HEK293 (cell line): ENCODE data around the gene ICE2.

Source experiments
- CTCF ChIA-PET: fragments of 350-600 bp; formaldehyde crosslinking; extraction: SDS; loops from one replicate; lab custom pipeline; 2021; ENCODE audit warnings: antibody characterized with exemption; lab: Yijun Ruan, JAX
- POLR2A ChIA-PET: fragments of 300-600 bp; formaldehyde crosslinking; extraction: SDS; loops from one replicate; lab custom pipeline; 2020; ENCODE audit warnings: antibody characterized with exemption, inconsistent platforms; lab: Yijun Ruan, JAX
- H3K27ac ChIP-seq: fragments of 200-500 bp; sonication (Bioruptor generic); 2 replicates; pipeline ENCODE4 v1.5.1; 2014; ENCODE audit warnings: low read depth, low read length, control low read depth, inconsistent platforms; ENCODE audit errors: extremely low read depth
- H3K36me3 ChIP-seq, 2 experiments: fragments of 200-500 bp in 1 of 2; sonication (Bioruptor generic) in 1 of 2; 1 replicate in 1 of 2; 2 replicates in 1 of 2; pipeline ENCODE4 v1.5.1; 2014 to 2017; ENCODE audit warnings: inconsistent platforms in 2 of 2, low read length in 2 of 2; ENCODE audit not compliant: control insufficient read depth in 2 of 2, insufficient read depth in 1 of 2
- H3K4me1 ChIP-seq: fragments of 200-500 bp; sonication (Bioruptor generic); 2 replicates; pipeline ENCODE4 v1.5.1; 2014; ENCODE audit warnings: mild to moderate bottlenecking, low read length, inconsistent platforms; ENCODE audit not compliant: control insufficient read depth, insufficient read depth
- H3K4me3 ChIP-seq: 2 replicates; pipeline ENCODE4 v1.5.1; 2011; ENCODE audit warnings: low read depth, mild to moderate bottlenecking, control low read depth, low read length, moderate library complexity
- H3K9me3 ChIP-seq: fragments of 200-500 bp; sonication (Bioruptor generic); 2 replicates; pipeline ENCODE4 v1.5.1; 2014; ENCODE audit warnings: low read depth, low read length, inconsistent platforms; ENCODE audit not compliant: control insufficient read depth, insufficient read depth
- OVOL3 ChIP-seq: fragments of 450-650 bp; formaldehyde crosslinking; IDR thresholded peaks from 2 replicates; pipeline ENCODE4 v1.5.1; 2016; ENCODE audit warnings: missing biosample characterization, missing genetic modification characterization
- SALL2 ChIP-seq: fragments of 450-650 bp; formaldehyde crosslinking; IDR thresholded peaks from 2 replicates; pipeline ENCODE4 v1.5.0; 2017; ENCODE audit warnings: missing biosample characterization, mild to moderate bottlenecking, missing genetic modification characterization, borderline replicate concordance
- SP3 ChIP-seq: fragments of 450-650 bp; formaldehyde crosslinking; IDR thresholded peaks from 2 replicates; pipeline ENCODE4 v1.5.1; 2016; ENCODE audit warnings: missing biosample characterization, missing genetic modification characterization
- SP7 ChIP-seq: fragments of 450-650 bp; formaldehyde crosslinking; IDR thresholded peaks from 2 replicates; pipeline ENCODE4 v1.5.1; 2016; ENCODE audit warnings: missing biosample characterization, missing genetic modification characterization
- ZFHX2 ChIP-seq: fragments of 450-650 bp; formaldehyde crosslinking; conservative IDR thresholded peaks from 2 replicates; pipeline ENCODE4 v1.5.1; 2016; ENCODE audit warnings: missing biosample characterization, missing genetic modification characterization
- ZNF10 ChIP-seq: fragments of 450-650 bp; formaldehyde crosslinking; IDR thresholded peaks from 2 replicates; pipeline ENCODE4 v1.5.1; 2017; ENCODE audit warnings: missing biosample characterization, missing genetic modification characterization
- ZNF174 ChIP-seq: fragments of 450-650 bp; formaldehyde crosslinking; IDR thresholded peaks from 2 replicates; pipeline ENCODE4 v1.5.0; 2017; ENCODE audit warnings: missing biosample characterization, mild to moderate bottlenecking, missing genetic modification characterization
- ZNF248 ChIP-seq: fragments of 450-650 bp; formaldehyde crosslinking; IDR thresholded peaks from 2 replicates; pipeline ENCODE4 v1.5.1; 2017; ENCODE audit warnings: missing biosample characterization, missing genetic modification characterization
- ZNF274 ChIP-seq, 2 experiments: fragments of 200-500 bp in 1 of 2; fragments of 450-650 bp in 1 of 2; sonication (Bioruptor generic) in 1 of 2; formaldehyde crosslinking in 1 of 2; IDR thresholded peaks; 2 replicates each; pipeline versions ENCODE4 v1.5.1 to v1.6.1; 2014 to 2016; ENCODE audit warnings: borderline replicate concordance in 1 of 2, inconsistent platforms in 1 of 2, low read length in 1 of 2, missing biosample characterization in 1 of 2, missing genetic modification characterization in 1 of 2
- ZNF404 ChIP-seq: fragments of 450-650 bp; formaldehyde crosslinking; IDR thresholded peaks from 2 replicates; pipeline ENCODE4 v1.5.1; 2017; ENCODE audit warnings: missing biosample characterization, missing genetic modification characterization
- ZNF548 ChIP-seq: fragments of 450-650 bp; formaldehyde crosslinking; IDR thresholded peaks from 2 replicates; pipeline ENCODE4 v1.5.1; 2016; ENCODE audit warnings: missing biosample characterization, missing genetic modification characterization
- ZNF555 ChIP-seq: fragments of 450-650 bp; formaldehyde crosslinking; conservative IDR thresholded peaks from 2 replicates; pipeline ENCODE4 v1.5.1; 2017; ENCODE audit warnings: missing biosample characterization, mild to moderate bottlenecking, missing genetic modification characterization, inconsistent platforms
- ZNF623 ChIP-seq: fragments of 450-650 bp; formaldehyde crosslinking; IDR thresholded peaks from 2 replicates; pipeline ENCODE4 v1.5.1; 2016; ENCODE audit warnings: missing biosample characterization, missing genetic modification characterization
- ZNF677 ChIP-seq: fragments of 450-650 bp; IDR thresholded peaks from 2 replicates; pipeline ENCODE4 v1.5.0; 2018; ENCODE audit warnings: missing biosample characterization, mild to moderate bottlenecking, missing genetic modification characterization, moderate library complexity
- ZNF707 ChIP-seq: fragments of 450-650 bp; formaldehyde crosslinking; IDR thresholded peaks from 2 replicates; pipeline ENCODE4 v1.5.1; 2016; ENCODE audit warnings: missing biosample characterization, missing genetic modification characterization
- ZNF768 ChIP-seq: fragments of 450-650 bp; formaldehyde crosslinking; IDR thresholded peaks from 2 replicates; pipeline ENCODE4 v1.5.1; 2018; ENCODE audit warnings: missing biosample characterization, mild to moderate bottlenecking, missing genetic modification characterization
- TF ChIP-seq, protein P1 (sequence below): fragments of 450-650 bp; formaldehyde crosslinking; IDR thresholded peaks from 2 replicates; pipeline ENCODE4 v1.5.1; 2016; ENCODE audit warnings: missing biosample characterization, missing genetic modification characterization
- TF ChIP-seq, protein P2 (sequence below): fragments of 450-650 bp; formaldehyde crosslinking; IDR thresholded peaks from 2 replicates; pipeline ENCODE4 v1.5.1; 2017; ENCODE audit warnings: missing biosample characterization, missing genetic modification characterization
- TF ChIP-seq, protein P3 (sequence below): fragments of 450-650 bp; formaldehyde crosslinking; conservative IDR thresholded peaks from 2 replicates; pipeline ENCODE4 v1.5.1; 2016; ENCODE audit warnings: low read depth, missing biosample characterization, missing genetic modification characterization
- TF ChIP-seq, protein P4 (sequence below): fragments of 450-650 bp; formaldehyde crosslinking; IDR thresholded peaks from 2 replicates; pipeline ENCODE4 v1.5.1; 2016; ENCODE audit warnings: missing biosample characterization, missing genetic modification characterization

ICE2 gene

DNA sequence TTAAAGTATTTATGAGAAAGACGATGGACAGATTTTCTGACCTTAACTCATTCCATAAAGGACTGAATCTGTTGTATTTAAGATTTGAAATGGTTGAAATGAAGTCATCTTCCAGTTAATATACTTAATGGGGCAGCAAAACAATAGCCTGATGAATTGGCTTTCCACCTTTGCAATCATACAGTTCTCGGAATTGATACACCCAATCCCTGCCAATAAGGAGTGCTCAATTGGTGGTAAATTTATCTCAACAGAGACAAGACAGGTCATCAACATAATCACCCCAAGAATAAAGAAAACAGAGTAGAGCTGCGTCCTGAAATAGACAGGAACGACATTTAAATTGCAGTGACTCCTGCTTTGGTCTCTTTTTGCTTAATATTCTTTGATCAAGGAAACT, 92.3 kb downstream of the ICE2 start (continued):
- TF ChIP-seq, protein P1, sequence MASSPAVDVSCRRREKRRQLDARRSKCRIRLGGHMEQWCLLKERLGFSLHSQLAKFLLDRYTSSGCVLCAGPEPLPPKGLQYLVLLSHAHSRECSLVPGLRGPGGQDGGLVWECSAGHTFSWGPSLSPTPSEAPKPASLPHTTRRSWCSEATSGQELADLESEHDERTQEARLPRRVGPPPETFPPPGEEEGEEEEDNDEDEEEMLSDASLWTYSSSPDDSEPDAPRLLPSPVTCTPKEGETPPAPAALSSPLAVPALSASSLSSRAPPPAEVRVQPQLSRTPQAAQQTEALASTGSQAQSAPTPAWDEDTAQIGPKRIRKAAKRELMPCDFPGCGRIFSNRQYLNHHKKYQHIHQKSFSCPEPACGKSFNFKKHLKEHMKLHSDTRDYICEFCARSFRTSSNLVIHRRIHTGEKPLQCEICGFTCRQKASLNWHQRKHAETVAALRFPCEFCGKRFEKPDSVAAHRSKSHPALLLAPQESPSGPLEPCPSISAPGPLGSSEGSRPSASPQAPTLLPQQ (tag by site-specific recombination), result no peak
- no peak for TF ChIP-seq ZNF677 (tag by site-specific recombination)
- TF ChIP-seq ZFHX2 (tag by site-specific recombination), result no peak
- TF ChIP-seq ZNF555 (tag by site-specific recombination), result no peak
- no peak for TF ChIP-seq ZNF404 (tag by site-specific recombination)
- TF ChIP-seq, all 188 proteins: peak for 0

DNA sequence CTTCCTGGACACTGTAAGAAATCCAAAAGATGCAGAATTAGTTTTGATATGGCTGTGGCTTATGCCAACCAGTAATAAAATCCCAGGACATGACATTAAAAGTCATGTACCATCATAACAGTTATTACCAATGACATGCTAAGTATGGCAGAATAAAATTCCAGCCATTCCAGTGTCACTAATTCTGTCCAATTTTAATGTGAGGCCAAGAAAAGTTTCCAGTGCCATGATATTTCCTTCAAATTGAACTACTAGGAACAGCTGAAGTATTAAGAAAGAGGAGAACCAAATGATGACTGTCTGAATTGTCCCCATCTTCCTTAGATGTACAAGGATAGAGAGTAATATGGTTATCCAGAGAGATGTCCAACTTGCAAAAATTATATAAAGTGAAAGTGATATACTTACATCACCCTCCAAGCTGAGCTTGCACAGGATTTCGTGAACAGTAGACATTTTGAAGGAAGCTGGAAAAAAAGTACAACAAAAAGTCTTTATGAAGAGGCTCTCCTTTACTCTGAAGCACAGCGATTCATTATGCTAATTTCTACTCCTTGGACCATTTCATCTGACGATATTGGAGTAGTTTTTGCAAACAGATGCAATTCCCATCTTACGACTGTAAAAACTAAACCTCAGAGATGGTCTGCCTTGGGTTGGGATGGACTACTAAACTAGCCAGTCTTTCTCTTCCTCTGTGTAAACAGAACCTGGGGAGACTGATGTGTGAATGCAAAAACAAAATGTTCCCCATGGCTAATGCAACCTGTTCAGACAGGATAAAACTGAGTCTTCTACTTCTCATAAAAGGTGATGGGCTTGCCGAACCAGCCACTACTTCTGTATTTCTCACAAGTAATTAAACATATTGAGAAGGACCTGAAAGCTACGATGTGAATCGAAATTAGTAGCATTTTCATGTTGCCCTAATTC, 93.1 kb downstream of the ICE2 start:
- TF ChIP-seq, protein P2, sequence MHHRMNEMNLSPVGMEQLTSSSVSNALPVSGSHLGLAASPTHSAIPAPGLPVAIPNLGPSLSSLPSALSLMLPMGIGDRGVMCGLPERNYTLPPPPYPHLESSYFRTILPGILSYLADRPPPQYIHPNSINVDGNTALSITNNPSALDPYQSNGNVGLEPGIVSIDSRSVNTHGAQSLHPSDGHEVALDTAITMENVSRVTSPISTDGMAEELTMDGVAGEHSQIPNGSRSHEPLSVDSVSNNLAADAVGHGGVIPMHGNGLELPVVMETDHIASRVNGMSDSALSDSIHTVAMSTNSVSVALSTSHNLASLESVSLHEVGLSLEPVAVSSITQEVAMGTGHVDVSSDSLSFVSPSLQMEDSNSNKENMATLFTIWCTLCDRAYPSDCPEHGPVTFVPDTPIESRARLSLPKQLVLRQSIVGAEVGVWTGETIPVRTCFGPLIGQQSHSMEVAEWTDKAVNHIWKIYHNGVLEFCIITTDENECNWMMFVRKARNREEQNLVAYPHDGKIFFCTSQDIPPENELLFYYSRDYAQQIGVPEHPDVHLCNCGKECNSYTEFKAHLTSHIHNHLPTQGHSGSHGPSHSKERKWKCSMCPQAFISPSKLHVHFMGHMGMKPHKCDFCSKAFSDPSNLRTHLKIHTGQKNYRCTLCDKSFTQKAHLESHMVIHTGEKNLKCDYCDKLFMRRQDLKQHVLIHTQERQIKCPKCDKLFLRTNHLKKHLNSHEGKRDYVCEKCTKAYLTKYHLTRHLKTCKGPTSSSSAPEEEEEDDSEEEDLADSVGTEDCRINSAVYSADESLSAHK (tag by site-specific recombination), result no peak
- no peak for TF ChIP-seq OVOL3 (tag by site-specific recombination)
- TF ChIP-seq, protein P3, sequence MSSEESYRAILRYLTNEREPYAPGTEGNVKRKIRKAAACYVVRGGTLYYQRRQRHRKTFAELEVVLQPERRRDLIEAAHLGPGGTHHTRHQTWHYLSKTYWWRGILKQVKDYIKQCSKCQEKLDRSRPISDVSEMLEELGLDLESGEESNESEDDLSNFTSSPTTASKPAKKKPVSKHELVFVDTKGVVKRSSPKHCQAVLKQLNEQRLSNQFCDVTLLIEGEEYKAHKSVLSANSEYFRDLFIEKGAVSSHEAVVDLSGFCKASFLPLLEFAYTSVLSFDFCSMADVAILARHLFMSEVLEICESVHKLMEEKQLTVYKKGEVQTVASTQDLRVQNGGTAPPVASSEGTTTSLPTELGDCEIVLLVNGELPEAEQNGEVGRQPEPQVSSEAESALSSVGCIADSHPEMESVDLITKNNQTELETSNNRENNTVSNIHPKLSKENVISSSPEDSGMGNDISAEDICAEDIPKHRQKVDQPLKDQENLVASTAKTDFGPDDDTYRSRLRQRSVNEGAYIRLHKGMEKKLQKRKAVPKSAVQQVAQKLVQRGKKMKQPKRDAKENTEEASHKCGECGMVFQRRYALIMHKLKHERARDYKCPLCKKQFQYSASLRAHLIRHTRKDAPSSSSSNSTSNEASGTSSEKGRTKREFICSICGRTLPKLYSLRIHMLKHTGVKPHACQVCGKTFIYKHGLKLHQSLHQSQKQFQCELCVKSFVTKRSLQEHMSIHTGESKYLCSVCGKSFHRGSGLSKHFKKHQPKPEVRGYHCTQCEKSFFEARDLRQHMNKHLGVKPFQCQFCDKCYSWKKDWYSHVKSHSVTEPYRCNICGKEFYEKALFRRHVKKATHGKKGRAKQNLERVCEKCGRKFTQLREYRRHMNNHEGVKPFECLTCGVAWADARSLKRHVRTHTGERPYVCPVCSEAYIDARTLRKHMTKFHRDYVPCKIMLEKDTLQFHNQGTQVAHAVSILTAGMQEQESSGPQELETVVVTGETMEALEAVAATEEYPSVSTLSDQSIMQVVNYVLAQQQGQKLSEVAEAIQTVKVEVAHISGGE (tag by site-specific recombination), result no peak
- TF ChIP-seq ZNF707 (tag by site-specific recombination), result no peak
- no peak for TF ChIP-seq SP7 (tag by site-specific recombination)
- TF ChIP-seq ZNF623 (tag by site-specific recombination), result no peak
- TF ChIP-seq ZNF768 (tag by site-specific recombination), result no peak
- no peak for TF ChIP-seq ZNF10 (tag by site-specific recombination)
- TF ChIP-seq, protein P4, sequence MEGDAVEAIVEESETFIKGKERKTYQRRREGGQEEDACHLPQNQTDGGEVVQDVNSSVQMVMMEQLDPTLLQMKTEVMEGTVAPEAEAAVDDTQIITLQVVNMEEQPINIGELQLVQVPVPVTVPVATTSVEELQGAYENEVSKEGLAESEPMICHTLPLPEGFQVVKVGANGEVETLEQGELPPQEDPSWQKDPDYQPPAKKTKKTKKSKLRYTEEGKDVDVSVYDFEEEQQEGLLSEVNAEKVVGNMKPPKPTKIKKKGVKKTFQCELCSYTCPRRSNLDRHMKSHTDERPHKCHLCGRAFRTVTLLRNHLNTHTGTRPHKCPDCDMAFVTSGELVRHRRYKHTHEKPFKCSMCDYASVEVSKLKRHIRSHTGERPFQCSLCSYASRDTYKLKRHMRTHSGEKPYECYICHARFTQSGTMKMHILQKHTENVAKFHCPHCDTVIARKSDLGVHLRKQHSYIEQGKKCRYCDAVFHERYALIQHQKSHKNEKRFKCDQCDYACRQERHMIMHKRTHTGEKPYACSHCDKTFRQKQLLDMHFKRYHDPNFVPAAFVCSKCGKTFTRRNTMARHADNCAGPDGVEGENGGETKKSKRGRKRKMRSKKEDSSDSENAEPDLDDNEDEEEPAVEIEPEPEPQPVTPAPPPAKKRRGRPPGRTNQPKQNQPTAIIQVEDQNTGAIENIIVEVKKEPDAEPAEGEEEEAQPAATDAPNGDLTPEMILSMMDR (tag by site-specific recombination), result no peak
- no peak for TF ChIP-seq ZNF174 (tag by site-specific recombination)
- TF ChIP-seq SP3, result no peak
- no peak for TF ChIP-seq ZNF274 (IDR thresholded peaks at IDR 0.05; ENCODE audit: low read length)
- no peak for TF ChIP-seq ZNF274 (tag by site-specific recombination; IDR thresholded peaks at IDR 0.05; ENCODE audit: borderline replicate concordance)
- TF ChIP-seq SALL2 (tag by site-specific recombination), result no peak
- no peak for TF ChIP-seq ZNF548 (tag by site-specific recombination)
- no peak for TF ChIP-seq ZNF248 (tag by site-specific recombination)
- no peak overlapping the region for H3K27ac ChIP-seq
- no peak overlapping the region for H3K4me3 ChIP-seq
- ChIA-PET POLR2A (no interaction called here), CTCF (interaction anchor here (0.6 kb wide), 2 partner anchors 161 to 1739 kb away, joined by 4 read pairs; no protein-coding TSS in a partner anchor)
- H3K4me1 ChIP-seq, result peaks cover 12% of the 10 kb centered on the region
- no peaks in the 10 kb centered on the region for H3K9me3 ChIP-seq
- H3K36me3 ChIP-seq, result peaks cover 0 to 56% of the 10 kb centered on the region in 2 experiments; a peak in 2 of 3 replicates
